Measurements from ENCODE around the gene TMA7. TPM values are rescaled to one million over a fixed set of nuclear protein-coding genes. Genes with fewer than 3 reads are reported as not detected.

TMA7 gene
- total and polyA plus RNA-seq, 2 of the 13 experiments (the other 11 are each of a cell fraction or from before 2014, with no cell fraction given): 100 to 486 TPM

GRCh38 chr3:48446425-48447193 is 6.6 kb downstream of the TMA7 start, which contains the start of gene ATRIP (continued):
- TF ChIP-seq ZFP91 (CRISPR knock-in tag; IDR thresholded peaks at IDR 0.05; ENCODE audit: borderline replicate concordance) (peak; percentile 74), ESRRA (CRISPR knock-in tag; IDR thresholded peaks at IDR 0.05; ENCODE audit: low read depth) (peak; percentile 69; the same call in 1 of the 2 replicates), TBX2 (CRISPR knock-in tag; IDR thresholded peaks at IDR 0.05; ENCODE audit: borderline replicate concordance) (peak; percentile 83; the same call in 1 of the 2 replicates), GABPB1 (CRISPR knock-in tag; IDR thresholded peaks at IDR 0.05) (peak; percentile 96), KDM5B (CRISPR knock-in tag; IDR thresholded peaks at IDR 0.05; ENCODE audit: borderline replicate concordance) (peak; percentile 68; the same call in 1 of the 2 replicates), ZNF235 (CRISPR knock-in tag; IDR thresholded peaks at IDR 0.05; ENCODE audit: borderline replicate concordance) (peak; percentile 77; the same call in 1 of the 2 replicates), ZNF777 (CRISPR knock-in tag; IDR thresholded peaks at IDR 0.05) (peak; percentile 61; the same call in 1 of the 2 replicates), ZMAT5 (CRISPR knock-in tag; IDR thresholded peaks at IDR 0.05; ENCODE audit: borderline replicate concordance, low read depth) (no peak), ZNF503 (CRISPR knock-in tag; IDR thresholded peaks at IDR 0.05) (peak; percentile 62; the same call in 1 of the 2 replicates), ZNF589 (CRISPR knock-in tag; conservative IDR thresholded peaks at IDR 0.05) (peak; percentile 18; the same call in 1 of the 2 replicates), TFAP4 (IDR thresholded peaks at IDR 0.05; ENCODE audit: borderline replicate concordance, low read depth) (peak; percentile 84; the same call in 1 of the 2 replicates), EED (CRISPR knock-in tag; IDR thresholded peaks at IDR 0.05) (peak; percentile 22; the same call in 1 of the 2 replicates), ZNF281 (CRISPR knock-in tag; IDR thresholded peaks at IDR 0.05; ENCODE audit: borderline replicate concordance) (0 out of 2 replicates have a peak, but pooled peaks have one; percentile 4), STAG1 (CRISPR knock-in tag; IDR thresholded peaks at IDR 0.05) (no peak), GABPA (IDR thresholded peaks at IDR 0.05; ENCODE audit: low read depth, low read length) (peak; percentile 53), GABPA (CRISPR knock-in tag; IDR thresholded peaks at IDR 0.05; ENCODE audit: low read depth) (peak; percentile 63), ZNF160 (CRISPR knock-in tag; IDR thresholded peaks at IDR 0.05) (peak; percentile 84; the same call in 1 of the 2 replicates), PAWR (CRISPR knock-in tag; IDR thresholded peaks at IDR 0.05; ENCODE audit: borderline replicate concordance) (no peak), ZNF83 (CRISPR knock-in tag; IDR thresholded peaks at IDR 0.05; ENCODE audit: borderline replicate concordance) (no peak; the same call in 1 of the 2 replicates), CAMTA2 (CRISPR knock-in tag; IDR thresholded peaks at IDR 0.05; ENCODE audit: borderline replicate concordance) (0 out of 2 replicates have a peak, but pooled peaks have one; percentile 38)
